ENCODE results near the gene KCNIP1.

- TF ChIP-seq MZF1 (tag by site-specific recombination; IDR thresholded peaks at IDR 0.05; ENCODE audit: borderline replicate concordance) (no peak), ZNF175 (tag by site-specific recombination; IDR thresholded peaks at IDR 0.05) (no peak), TCF7L2 (IDR thresholded peaks at IDR 0.05; ENCODE audit: borderline replicate concordance, low read depth, low read length) (no peak), YY1 (tag by site-specific recombination; IDR thresholded peaks at IDR 0.05) (no peak), KLF10 (tag by site-specific recombination; IDR thresholded peaks at IDR 0.05) (no peak)
- TF ChIP-seq, protein P1, sequence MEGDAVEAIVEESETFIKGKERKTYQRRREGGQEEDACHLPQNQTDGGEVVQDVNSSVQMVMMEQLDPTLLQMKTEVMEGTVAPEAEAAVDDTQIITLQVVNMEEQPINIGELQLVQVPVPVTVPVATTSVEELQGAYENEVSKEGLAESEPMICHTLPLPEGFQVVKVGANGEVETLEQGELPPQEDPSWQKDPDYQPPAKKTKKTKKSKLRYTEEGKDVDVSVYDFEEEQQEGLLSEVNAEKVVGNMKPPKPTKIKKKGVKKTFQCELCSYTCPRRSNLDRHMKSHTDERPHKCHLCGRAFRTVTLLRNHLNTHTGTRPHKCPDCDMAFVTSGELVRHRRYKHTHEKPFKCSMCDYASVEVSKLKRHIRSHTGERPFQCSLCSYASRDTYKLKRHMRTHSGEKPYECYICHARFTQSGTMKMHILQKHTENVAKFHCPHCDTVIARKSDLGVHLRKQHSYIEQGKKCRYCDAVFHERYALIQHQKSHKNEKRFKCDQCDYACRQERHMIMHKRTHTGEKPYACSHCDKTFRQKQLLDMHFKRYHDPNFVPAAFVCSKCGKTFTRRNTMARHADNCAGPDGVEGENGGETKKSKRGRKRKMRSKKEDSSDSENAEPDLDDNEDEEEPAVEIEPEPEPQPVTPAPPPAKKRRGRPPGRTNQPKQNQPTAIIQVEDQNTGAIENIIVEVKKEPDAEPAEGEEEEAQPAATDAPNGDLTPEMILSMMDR (tag by site-specific recombination; IDR thresholded peaks at IDR 0.05), result no peak
- TF ChIP-seq, protein P2, sequence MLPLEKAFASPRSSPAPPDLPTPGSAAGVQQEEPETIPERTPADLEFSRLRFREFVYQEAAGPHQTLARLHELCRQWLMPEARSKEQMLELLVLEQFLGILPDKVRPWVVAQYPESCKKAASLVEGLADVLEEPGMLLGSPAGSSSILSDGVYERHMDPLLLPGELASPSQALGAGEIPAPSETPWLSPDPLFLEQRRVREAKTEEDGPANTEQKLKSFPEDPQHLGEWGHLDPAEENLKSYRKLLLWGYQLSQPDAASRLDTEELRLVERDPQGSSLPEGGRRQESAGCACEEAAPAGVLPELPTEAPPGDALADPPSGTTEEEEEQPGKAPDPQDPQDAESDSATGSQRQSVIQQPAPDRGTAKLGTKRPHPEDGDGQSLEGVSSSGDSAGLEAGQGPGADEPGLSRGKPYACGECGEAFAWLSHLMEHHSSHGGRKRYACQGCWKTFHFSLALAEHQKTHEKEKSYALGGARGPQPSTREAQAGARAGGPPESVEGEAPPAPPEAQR (tag by site-specific recombination; IDR thresholded peaks at IDR 0.05), result no peak
- TF ChIP-seq, protein P3, sequence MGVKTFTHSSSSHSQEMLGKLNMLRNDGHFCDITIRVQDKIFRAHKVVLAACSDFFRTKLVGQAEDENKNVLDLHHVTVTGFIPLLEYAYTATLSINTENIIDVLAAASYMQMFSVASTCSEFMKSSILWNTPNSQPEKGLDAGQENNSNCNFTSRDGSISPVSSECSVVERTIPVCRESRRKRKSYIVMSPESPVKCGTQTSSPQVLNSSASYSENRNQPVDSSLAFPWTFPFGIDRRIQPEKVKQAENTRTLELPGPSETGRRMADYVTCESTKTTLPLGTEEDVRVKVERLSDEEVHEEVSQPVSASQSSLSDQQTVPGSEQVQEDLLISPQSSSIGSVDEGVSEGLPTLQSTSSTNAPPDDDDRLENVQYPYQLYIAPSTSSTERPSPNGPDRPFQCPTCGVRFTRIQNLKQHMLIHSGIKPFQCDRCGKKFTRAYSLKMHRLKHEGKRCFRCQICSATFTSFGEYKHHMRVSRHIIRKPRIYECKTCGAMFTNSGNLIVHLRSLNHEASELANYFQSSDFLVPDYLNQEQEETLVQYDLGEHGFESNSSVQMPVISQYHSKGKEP (tag by site-specific recombination; IDR thresholded peaks at IDR 0.05), result no peak
- TF ChIP-seq, protein P4, sequence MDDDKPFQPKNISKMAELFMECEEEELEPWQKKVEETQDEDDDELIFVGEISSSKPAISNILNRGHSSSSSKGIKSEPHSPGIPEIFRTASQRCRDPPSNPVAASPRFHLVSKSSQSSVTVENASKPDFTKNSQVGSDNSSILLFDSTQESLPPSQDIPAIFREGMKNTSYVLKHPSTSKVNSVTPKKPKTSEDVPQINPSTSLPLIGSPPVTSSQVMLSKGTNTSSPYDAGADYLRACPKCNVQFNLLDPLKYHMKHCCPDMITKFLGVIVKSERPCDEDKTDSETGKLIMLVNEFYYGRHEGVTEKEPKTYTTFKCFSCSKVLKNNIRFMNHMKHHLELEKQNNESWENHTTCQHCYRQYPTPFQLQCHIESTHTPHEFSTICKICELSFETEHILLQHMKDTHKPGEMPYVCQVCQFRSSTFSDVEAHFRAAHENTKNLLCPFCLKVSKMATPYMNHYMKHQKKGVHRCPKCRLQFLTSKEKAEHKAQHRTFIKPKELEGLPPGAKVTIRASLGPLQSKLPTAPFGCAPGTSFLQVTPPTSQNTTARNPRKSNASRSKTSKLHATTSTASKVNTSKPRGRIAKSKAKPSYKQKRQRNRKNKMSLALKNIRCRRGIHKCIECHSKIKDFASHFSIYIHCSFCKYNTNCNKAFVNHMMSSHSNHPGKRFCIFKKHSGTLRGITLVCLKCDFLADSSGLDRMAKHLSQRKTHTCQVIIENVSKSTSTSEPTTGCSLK (tag by site-specific recombination; IDR thresholded peaks at IDR 0.05), result no peak
Observed at GRCh38 chr5:170761708-170762066, 257.9 kb downstream of the KCNIP1 start.

Measured in HEK293 (cell line).